Prostate gland (tissue), 2 donors: ENCODE results near the gene RPL32. TPM values are rescaled to one million over a fixed set of nuclear protein-coding genes. Genes with fewer than 3 reads are reported as not detected.

Experiments
- DNase-seq: peaks from one replicate; pipeline ENCODE4 v3.0.0-alpha.2; 2019; ENCODE audit warnings: low spot score
- H3K27ac ChIP-seq, 2 donors: fragments of 200-600 bp; sonication (generic); 2 replicates each; pipeline ENCODE4 v1.5.1; 2017 to 2019
- H3K27me3 ChIP-seq: fragments of 200-600 bp; sonication (generic); replicated peaks from 2 replicates; pipeline ENCODE4 v1.5.1; 2019; ENCODE audit not compliant: insufficient read depth
- H3K36me3 ChIP-seq, 2 donors: fragments of 200-600 bp; sonication (generic); 1 replicate in 1 of 2; 2 replicates in 1 of 2; pipeline versions ENCODE4 v1.5.1 to v1.8.1; 2017 to 2019
- H3K4me1 ChIP-seq: fragments of 200-600 bp; sonication (generic); replicated peaks from 2 replicates; pipeline ENCODE4 v1.5.1; 2019
- H3K4me3 ChIP-seq, 2 donors: fragments of 200-600 bp; sonication (generic); 2 replicates each; pipeline ENCODE4 v1.5.1; 2017 to 2019
- H3K9me3 ChIP-seq: fragments of 200-600 bp; sonication (generic); 2 replicates; pipeline ENCODE4 v1.5.1; 2017
- POLR2A ChIP-seq: fragments of 450-650 bp; IDR thresholded peaks from one replicate; pipeline ENCODE4 v1.6.1; 2016; ENCODE audit warnings: antibody characterized with exemption, mild to moderate bottlenecking
- POLR2AphosphoS5 ChIP-seq: sonication (generic); formaldehyde crosslinking; IDR thresholded peaks from one replicate; pipeline ENCODE4 v1.6.1; 2017; ENCODE audit warnings: antibody characterized with exemption
- WGBS: methylation state at CpG from one replicate; pipeline ENCODE4 v1.1.5; 2018; 5-methylcytosine and 5-hydroxymethylcytosine counted together
- intact Hi-C: fragments of 100-400 bp; cut with DNase I; formaldehyde crosslinking; loops from one replicate; pipeline ENCODE4 v1.14.2; 2022
- total RNA-seq, 2 donors: library from RNA; depleted of rRNA; stranded (reverse); fragments of >200 nt; gene quantifications; one replicate each; pipeline ENCODE4 v1.1.0, GENCODE V29; 2016
- TF ChIP-seq, protein P1 (sequence below), 4 experiments: fragments of 200-600 bp in 2 of 4; fragments of 450-650 bp in 2 of 4; sonication (generic) in 2 of 4; IDR thresholded peaks; 1 replicate in 3 of 4; 2 replicates in 1 of 4; pipeline ENCODE4 v1.5.1; 2016 to 2019; ENCODE audit warnings: antibody characterized with exemption in 4 of 4, mild to moderate bottlenecking in 2 of 4, moderate library complexity in 2 of 4

The RPL32 gene
- total RNA-seq, 2 donors from 2014 or later = 851 to 1,881 TPM

DNA sequence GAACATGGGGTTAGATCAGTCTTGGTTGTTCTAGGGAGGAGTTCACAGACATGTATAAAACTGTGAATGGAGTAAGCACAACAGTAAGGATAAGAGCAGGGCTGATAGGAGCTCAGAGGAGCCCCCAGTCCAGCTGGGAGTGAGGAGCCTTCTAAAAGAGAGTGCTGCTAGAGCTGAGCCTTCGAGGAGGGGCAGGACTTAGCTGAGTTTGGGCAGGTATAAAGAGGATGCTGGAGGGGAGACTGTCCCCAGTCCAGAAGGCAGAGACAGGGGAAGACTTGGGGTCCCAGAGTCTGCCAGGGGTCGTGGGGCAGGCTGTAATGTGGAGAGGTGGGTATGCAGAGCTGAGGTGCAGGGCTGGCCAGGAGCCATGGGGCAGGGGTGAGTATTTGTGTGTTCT lies 32.8 kb downstream of the RPL32 start:
- H3K9me3 ChIP-seq = no peaks in the 10 kb centered on the region
- H3K27me3 ChIP-seq = no peaks in the 10 kb centered on the region
- intact Hi-C loops = no loop called here
- WGBS = 74% methylated on average over 2 of the region's 2 CpGs
- H3K36me3 ChIP-seq = no peaks in the 10 kb centered on the region
- H3K4me3 ChIP-seq = no peak overlapping the region
- no peak overlapping the region for H3K27ac ChIP-seq
- TF ChIP-seq, protein P1, sequence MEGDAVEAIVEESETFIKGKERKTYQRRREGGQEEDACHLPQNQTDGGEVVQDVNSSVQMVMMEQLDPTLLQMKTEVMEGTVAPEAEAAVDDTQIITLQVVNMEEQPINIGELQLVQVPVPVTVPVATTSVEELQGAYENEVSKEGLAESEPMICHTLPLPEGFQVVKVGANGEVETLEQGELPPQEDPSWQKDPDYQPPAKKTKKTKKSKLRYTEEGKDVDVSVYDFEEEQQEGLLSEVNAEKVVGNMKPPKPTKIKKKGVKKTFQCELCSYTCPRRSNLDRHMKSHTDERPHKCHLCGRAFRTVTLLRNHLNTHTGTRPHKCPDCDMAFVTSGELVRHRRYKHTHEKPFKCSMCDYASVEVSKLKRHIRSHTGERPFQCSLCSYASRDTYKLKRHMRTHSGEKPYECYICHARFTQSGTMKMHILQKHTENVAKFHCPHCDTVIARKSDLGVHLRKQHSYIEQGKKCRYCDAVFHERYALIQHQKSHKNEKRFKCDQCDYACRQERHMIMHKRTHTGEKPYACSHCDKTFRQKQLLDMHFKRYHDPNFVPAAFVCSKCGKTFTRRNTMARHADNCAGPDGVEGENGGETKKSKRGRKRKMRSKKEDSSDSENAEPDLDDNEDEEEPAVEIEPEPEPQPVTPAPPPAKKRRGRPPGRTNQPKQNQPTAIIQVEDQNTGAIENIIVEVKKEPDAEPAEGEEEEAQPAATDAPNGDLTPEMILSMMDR (IDR thresholded peaks at IDR 0.05) = no peak
- no peak for TF ChIP-seq POLR2AphosphoS5
- TF ChIP-seq POLR2A = no peak
- H3K4me1 ChIP-seq = no peaks in the 10 kb centered on the region
- DNase-seq = no peak

DNA sequence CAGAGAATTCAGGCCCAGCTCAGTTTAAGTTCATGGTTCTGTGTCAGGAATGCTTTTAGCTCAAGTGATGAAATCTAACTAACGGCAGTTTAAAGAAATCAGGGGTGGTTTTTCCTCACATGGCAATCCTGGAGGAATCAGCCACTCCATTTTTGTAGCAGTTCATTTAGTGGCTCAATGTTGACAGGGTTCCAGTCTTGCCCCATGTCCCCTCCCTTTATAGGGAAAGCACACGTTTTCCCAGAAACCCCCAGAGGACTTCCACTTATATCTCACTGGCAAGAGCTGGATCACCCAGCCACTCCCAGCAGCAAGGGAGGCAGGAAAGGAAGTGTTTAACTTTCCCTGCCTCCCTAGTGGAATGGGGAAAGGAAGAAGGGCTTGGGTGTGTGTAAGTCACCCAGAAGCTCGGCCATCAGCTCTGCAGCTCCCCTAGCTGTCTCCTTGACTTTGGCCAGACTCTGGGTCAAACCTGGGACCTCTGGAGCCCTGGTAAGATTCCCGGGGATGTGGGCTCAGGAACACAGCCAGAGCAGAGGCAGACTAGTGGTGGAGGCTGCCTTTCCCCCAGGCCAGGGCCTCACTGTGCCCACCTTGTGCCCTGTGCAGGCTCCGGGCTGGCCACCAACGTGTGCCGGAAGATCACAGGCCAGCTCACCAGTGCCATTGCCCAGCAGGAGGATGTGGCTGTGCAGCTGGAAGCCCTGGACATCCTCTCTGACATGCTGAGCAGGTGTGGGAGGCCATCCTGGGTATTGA lies 33.6 kb downstream of the RPL32 start:
- Histone ChIP-seq H3K27me3 (no peaks in the 10 kb centered on the region), H3K9me3 (no peaks in the 10 kb centered on the region), H3K4me1 (no peaks in the 10 kb centered on the region), H3K4me3 (no peak overlapping the region), H3K27ac (no peak overlapping the region), H3K36me3 (no peaks in the 10 kb centered on the region)
- 86% methylated on average over 7 of the region's 7 CpGs for WGBS
- intact Hi-C loops = no loop called here
- DNase-seq = no peak
- TF ChIP-seq POLR2AphosphoS5 (no peak), POLR2A (no peak)
- TF ChIP-seq, protein P1 (IDR thresholded peaks at IDR 0.05) = no peak

DNA sequence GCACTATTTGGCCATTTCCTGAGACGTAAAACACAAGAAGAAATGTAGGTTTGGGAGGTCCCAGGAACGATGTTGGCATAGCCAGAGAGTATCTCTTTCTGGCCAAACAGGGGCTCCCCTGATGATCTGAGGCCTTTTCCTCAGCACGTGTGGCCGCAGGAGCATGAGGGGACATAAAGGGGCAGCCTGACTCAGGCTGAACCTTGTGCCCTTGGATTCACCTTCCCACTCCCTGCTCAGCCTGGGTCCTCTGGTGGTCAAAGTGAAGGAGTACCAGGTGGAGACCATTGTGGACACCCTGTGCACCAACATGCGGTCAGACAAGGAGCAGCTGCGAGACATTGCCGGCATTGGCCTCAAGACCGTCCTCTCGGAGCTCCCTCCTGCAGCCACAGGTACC lies 34.3 kb downstream of the RPL32 start:
- Histone ChIP-seq H3K9me3 (no peaks in the 10 kb centered on the region), H3K27me3 (no peaks in the 10 kb centered on the region), H3K4me3 (no peak overlapping the region), H3K27ac (no peak overlapping the region), H3K36me3 (no peaks in the 10 kb centered on the region), H3K4me1 (no peaks in the 10 kb centered on the region)
- 95% methylated on average over 9 of the region's 9 CpGs for WGBS
- intact Hi-C loops = no loop called here
- TF ChIP-seq, protein P1 (IDR thresholded peaks at IDR 0.05) = no peak
- no peak for TF ChIP-seq POLR2AphosphoS5
- no peak for TF ChIP-seq POLR2A
- DNase-seq = no peak

DNA sequence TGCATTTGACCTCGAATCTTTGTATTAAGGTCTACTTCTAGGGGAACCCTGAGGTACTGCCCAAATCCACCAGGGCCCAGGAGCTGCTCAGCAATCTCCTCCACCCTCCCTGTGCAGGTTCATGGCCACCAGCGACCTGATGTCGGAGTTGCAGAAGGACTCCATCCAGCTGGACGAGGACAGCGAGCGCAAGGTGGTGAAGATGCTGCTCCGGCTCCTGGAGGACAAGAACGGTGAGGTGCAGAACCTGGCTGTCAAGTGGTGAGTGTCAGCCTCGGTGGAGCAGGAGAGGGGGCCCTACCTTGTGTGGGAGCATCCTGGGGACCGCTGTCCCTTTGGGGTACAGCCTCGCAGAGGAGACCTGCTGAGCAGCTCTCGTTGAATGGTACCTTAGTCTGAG lies 38.0 kb downstream of the RPL32 start:
- 97% methylated on average over 12 of the region's 12 CpGs for WGBS
- Histone ChIP-seq H3K4me1 (no peaks in the 10 kb centered on the region), H3K36me3 (no peaks in the 10 kb centered on the region), H3K9me3 (no peaks in the 10 kb centered on the region), H3K4me3 (no peak overlapping the region), H3K27ac (no peak overlapping the region), H3K27me3 (no peaks in the 10 kb centered on the region)
- intact Hi-C loops = no loop called here
- TF ChIP-seq POLR2AphosphoS5 (no peak), POLR2A (no peak)
- TF ChIP-seq, protein P1 (IDR thresholded peaks at IDR 0.05) = no peak
- no peak for DNase-seq
